GM23248 (cell line): ENCODE measurements around the gene MRPL37.

Experiments
- EZH2 ChIP-seq: fragments of 200-600 bp; sonication (generic); IDR thresholded peaks from 2 replicates; pipeline ENCODE4 v1.6.1; 2018; ENCODE audit warnings: antibody characterized with exemption, mild to moderate bottlenecking; ENCODE audit not compliant: insufficient read depth, poor library complexity, severe bottlenecking
- EZH2phosphoT487 ChIP-seq: fragments of 200-600 bp; sonication (generic); IDR thresholded peaks from 2 replicates; pipeline ENCODE4 v1.6.1; 2018; ENCODE audit warnings: antibody characterized with exemption, moderate library complexity, mild to moderate bottlenecking, low read depth; ENCODE audit not compliant: insufficient read depth

GRCh38 chr1:54221113-54221834, 21.3 kb downstream of the MRPL37 start:
- TF ChIP-seq EZH2 = no peak
- TF ChIP-seq EZH2phosphoT487 = no peak
